IPS-20b (cell line): Measurements from ENCODE around the gene PRRX1.

Source experiments
- H3K27ac ChIP-seq: one replicate; pipeline ENCODE4 v1.5.1; 2013; ENCODE audit warnings: low read length
- H3K27me3 ChIP-seq: 2 replicates; pipeline ENCODE4 v1.6.1; 2013; ENCODE audit warnings: mild to moderate bottlenecking, low read length, inconsistent platforms; ENCODE audit not compliant: insufficient read depth
- H3K36me3 ChIP-seq: 2 replicates; pipeline ENCODE4 v1.6.1; 2013; ENCODE audit warnings: low read depth, mild to moderate bottlenecking, inconsistent platforms, low read length, moderate library complexity; ENCODE audit not compliant: insufficient read depth
- H3K4me1 ChIP-seq: 2 replicates; pipeline ENCODE4 v1.6.1; 2013; ENCODE audit warnings: mild to moderate bottlenecking, control low read depth, inconsistent platforms, low read length, moderate library complexity; ENCODE audit not compliant: insufficient read depth
- H3K4me3 ChIP-seq: 2 replicates; pipeline ENCODE4 v1.5.1; 2013; ENCODE audit warnings: mild to moderate bottlenecking, low read length, inconsistent platforms
- H3K9ac ChIP-seq: 2 replicates; pipeline ENCODE4 v1.6.1; 2013; ENCODE audit warnings: low read depth, mild to moderate bottlenecking, inconsistent platforms, low read length, moderate library complexity
- H3K9me3 ChIP-seq: 2 replicates; pipeline ENCODE4 v1.6.1; 2013; ENCODE audit warnings: mild to moderate bottlenecking, low read depth, low read length, inconsistent platforms; ENCODE audit not compliant: insufficient read depth

The PRRX1 gene

DNA sequence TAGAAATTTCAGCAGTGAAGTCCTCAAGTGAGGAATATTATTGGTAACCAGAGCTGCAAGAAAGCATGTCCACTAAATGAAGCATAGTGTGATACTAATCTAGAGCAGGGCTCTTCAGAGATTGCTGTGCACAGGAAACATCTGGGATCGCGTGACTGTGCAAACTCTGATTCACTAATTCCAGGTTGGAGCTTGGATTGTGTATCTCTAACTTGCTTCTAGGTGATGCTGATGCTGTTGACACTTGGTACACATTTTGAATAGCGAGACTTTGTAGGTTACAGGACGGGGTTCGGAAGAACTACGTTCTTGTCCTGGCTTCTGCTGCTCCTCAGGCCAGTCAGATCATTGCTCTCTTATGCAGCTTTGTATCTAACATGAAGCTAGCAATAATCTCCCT is 66.5 kb downstream of the PRRX1 start:
- H3K27ac ChIP-seq, result no peak overlapping the region
- no peaks in the 10 kb centered on the region; the same call in 1 of the 2 replicates for H3K27me3 ChIP-seq
- no peak overlapping the region for H3K4me3 ChIP-seq
- no peaks in the 10 kb centered on the region for H3K4me1 ChIP-seq
- H3K9me3 ChIP-seq, result no peaks in the 10 kb centered on the region
- H3K9ac ChIP-seq, result no peak overlapping the region
- H3K36me3 ChIP-seq, result no peaks in the 10 kb centered on the region

DNA sequence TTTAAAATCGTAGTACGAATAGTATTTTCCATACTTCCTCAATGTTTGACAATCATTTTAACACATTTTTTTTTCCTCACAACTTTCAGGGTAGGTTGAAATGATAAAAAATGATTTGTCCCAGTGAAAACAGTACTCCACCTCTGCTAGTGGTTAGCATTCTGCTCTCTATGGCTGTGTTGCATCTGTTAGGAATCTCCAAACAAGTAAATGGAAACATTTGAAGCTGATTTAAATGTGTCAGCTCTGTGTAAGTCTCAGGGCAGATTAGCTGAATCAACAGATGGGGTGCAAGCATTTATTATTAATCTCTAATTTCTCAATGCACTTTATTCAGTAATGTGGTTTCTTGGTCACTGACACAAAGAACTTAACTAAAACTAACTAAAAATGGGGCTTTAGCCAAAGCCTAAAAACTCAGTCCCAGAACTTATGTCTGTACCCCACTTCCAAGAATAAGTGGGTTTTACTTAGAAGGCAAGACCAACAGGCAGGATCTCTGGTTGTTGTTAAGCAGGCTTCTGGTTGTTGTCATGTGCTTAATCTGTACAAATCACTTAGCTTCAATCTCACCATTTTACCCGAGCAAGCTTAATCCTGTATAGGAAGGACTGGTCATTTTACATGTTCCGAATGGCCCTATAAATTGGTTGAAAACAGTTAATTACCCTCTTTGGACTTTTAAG is 67.8 kb downstream of the PRRX1 start:
- H3K4me1 ChIP-seq, result no peaks in the 10 kb centered on the region
- no peaks in the 10 kb centered on the region for H3K27me3 ChIP-seq
- no peaks in the 10 kb centered on the region for H3K36me3 ChIP-seq
- H3K4me3 ChIP-seq, result no peak overlapping the region
- H3K9me3 ChIP-seq, result no peaks in the 10 kb centered on the region
- no peak overlapping the region for H3K9ac ChIP-seq
- no peak overlapping the region for H3K27ac ChIP-seq

DNA sequence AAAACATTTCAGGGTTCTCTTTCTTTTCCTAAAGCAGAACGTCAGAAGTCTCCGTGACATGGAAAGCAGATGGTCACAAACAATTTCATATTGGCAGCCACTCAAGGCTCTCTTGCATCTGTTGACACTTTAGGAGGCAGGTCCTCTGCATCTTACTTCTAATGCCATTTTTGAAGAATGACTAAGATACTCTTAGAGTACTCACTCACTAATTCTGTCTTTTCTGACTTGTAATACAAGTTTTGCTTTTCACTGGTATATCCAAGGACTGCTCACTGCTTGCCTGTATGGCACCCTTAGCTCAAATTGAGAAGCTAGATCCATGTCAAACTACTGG is 68.3 kb downstream of the PRRX1 start:
- Histone ChIP-seq H3K27ac (no peak overlapping the region), H3K27me3 (no peaks in the 10 kb centered on the region), H3K4me1 (no peaks in the 10 kb centered on the region), H3K9ac (no peak overlapping the region), H3K9me3 (no peaks in the 10 kb centered on the region), H3K36me3 (no peaks in the 10 kb centered on the region), H3K4me3 (no peak overlapping the region)

DNA sequence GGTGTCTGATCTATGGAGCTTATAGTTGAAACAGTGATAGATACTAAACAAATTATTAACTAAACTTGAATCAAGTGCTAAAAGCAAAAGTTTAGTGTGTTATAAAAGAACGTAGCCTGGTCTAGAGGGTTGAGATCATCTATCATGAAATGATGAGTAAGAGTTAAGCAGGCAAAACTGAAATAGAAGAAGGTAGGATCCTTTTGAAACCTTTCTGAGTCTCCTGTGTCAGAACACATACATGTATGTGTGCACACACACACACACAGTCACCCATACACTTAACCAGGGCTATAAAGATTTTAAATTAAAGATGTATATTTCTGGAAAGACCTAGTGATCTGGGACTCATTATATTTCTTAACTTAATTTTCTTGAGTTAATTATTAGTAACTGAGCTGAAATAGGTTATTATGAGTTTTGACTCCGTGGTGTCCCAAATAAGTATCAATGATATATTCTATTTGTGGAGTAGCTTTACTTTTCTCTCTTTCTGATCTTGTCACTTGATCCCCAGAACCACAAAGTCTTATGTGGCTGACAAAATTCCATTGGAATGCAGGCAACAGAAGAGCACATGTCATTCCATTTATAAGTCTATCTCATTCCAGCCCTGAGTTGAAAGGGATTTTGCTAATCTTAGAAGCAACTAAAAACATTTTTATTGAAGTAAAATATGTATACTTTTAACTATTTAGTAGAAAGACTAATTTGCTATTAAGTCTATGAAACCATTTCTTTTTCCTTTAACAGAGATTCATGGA is 70.7 kb downstream of the PRRX1 start:
- Histone ChIP-seq H3K9me3 (no peaks in the 10 kb centered on the region), H3K9ac (no peak overlapping the region), H3K27me3 (no peaks in the 10 kb centered on the region), H3K27ac (no peak overlapping the region), H3K4me3 (no peak overlapping the region), H3K36me3 (no peaks in the 10 kb centered on the region), H3K4me1 (no peaks in the 10 kb centered on the region)

DNA sequence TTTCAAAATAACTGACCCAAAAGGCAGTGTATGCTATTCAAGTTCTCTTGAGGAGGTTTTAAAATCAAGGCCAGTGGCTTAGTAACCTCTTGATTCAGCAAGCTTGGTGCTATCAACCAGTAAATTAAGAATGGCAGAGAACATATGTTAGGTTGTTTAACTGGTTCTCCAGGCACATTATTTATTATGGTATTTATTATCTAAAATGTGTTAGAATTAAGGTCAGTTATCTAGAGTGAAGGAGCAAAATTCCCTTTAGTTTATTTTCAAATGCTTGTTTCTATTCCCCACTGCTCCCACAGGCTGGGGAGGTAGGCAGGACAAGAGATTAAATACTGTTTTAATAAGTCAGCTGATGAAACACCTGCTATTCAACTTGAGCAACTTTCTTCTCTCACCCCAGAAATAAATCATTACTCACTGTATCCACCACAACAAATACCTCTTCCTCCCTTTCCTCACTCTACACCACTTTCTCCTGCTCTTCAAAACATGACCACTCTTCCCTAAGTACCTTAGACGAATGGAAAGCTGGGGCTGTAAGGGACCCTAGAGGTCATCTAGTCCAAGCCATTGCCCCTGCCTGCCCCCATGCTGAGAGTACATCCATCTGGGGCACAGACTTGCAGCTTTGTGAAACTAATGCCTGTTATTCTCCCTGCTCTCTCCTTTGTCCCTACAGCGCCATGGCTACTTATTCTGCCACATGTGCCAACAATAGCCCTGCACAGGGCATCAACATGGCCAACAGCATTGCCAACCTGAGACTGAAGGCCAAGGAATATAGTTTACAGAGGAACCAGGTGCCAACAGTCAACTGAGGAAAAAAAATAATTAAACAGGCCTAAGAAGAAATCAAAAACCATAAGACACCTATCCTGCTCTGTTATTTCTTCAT is 71.7 kb downstream of the PRRX1 start:
- Histone ChIP-seq H3K36me3 (no peaks in the 10 kb centered on the region), H3K27ac (no peak overlapping the region), H3K4me3 (no peak overlapping the region)

DNA sequence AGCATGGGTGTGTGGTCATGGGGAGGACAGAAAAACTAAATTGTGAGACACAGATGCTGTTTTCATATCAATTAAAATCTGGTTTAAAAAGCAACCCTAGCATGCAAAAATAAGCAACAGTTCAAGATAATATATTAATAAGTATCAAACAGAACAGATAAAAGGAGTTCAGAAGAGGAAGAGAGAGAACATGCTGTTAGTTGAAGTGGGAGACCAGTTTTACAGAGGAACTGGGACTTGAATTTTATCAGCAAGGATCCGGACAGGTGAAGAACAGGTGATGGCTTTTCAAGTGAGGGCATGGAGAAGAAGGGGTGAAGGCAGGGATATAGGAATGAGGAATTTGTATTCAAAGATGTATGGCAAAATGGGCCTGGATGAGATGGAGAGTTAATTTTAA is 75.9 kb downstream of the PRRX1 start:
- H3K9me3 ChIP-seq, result peaks cover 12% of the 10 kb centered on the region; the same call in 1 of the 2 replicates
- no peaks in the 10 kb centered on the region for H3K36me3 ChIP-seq
- no peak overlapping the region for H3K4me3 ChIP-seq
- H3K9ac ChIP-seq, result no peak overlapping the region
- no peak overlapping the region for H3K27ac ChIP-seq
- no peaks in the 10 kb centered on the region for H3K27me3 ChIP-seq
- no peaks in the 10 kb centered on the region for H3K4me1 ChIP-seq

More for the DNA sequence above, 71.7 kb downstream of the PRRX1 start:
- no peaks in the 10 kb centered on the region for H3K27me3 ChIP-seq
- H3K4me1 ChIP-seq, result no peaks in the 10 kb centered on the region
- H3K9me3 ChIP-seq, result no peaks in the 10 kb centered on the region
- no peak overlapping the region for H3K9ac ChIP-seq

DNA sequence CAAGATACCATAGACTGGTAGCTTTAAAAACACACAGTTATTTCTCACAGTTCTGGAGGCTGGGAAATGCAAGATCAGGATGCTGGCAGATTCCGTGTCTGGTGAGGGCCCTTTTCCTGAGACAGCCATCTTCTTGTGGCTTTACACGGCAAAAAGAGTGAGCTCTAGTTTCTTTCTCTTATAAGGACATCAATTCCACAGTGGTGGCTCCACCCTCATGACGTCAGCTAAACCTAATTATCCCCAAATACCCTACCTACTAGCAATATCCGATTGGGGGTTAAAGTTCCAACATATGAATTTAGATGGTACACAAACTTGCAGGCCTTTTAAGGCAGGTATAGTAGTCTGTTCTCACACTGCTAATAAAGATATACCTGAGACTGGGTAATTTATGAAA is 77.7 kb downstream of the PRRX1 start:
- Histone ChIP-seq H3K36me3 (no peaks in the 10 kb centered on the region), H3K27me3 (no peaks in the 10 kb centered on the region), H3K9ac (no peak overlapping the region), H3K9me3 (peaks cover 12% of the 10 kb centered on the region; the same call in 1 of the 2 replicates), H3K27ac (no peak overlapping the region), H3K4me3 (no peak overlapping the region), H3K4me1 (no peaks in the 10 kb centered on the region)

DNA sequence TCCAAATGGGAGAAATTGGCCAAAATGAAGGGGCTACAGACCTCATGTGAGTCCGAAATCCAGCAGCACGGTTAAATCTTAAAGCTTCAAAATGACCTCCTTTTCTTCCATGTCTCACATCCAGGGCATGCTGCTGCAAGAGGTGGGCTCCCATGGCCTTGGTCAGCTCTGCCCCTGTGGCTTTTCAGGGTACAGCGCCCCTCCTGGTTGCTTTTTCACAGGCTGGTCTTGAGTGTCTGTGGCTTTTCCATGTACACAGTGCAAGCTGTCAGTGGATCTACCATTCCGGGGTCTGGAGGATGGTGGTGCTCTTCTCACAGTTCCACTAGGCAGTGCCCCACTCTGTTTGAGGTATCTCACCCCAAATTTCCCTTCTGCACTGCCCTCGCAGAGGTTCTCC is 78.7 kb downstream of the PRRX1 start:
- H3K4me3 ChIP-seq, result no peak overlapping the region
- H3K27ac ChIP-seq, result no peak overlapping the region
- no peaks in the 10 kb centered on the region for H3K36me3 ChIP-seq
- H3K9ac ChIP-seq, result no peak overlapping the region
- H3K9me3 ChIP-seq, result peaks cover 12% of the 10 kb centered on the region; the same call in 1 of the 2 replicates
- no peaks in the 10 kb centered on the region for H3K4me1 ChIP-seq
- no peaks in the 10 kb centered on the region for H3K27me3 ChIP-seq

DNA sequence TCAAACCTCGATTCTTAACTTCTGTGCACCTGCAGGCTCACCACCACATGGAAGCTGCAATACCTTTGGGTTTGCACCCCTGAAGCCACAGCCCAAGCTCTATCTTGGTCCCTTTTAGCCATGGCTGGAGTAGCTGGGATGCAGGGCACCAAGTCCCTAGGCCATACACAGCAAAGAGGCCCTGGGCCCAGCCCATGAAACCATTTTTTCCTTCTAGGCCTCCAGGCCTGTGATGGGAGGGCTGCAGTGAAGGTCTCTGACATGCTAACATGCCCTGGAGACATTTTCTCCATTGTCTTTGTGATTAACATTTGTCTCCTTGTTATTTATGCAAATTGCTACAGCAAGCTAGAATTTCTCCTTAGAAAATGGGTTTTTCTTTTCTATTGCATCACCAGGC is 79.2 kb downstream of the PRRX1 start:
- Histone ChIP-seq H3K4me1 (no peaks in the 10 kb centered on the region), H3K9ac (no peak overlapping the region), H3K27me3 (no peaks in the 10 kb centered on the region), H3K4me3 (no peak overlapping the region), H3K36me3 (no peaks in the 10 kb centered on the region), H3K27ac (no peak overlapping the region), H3K9me3 (peaks cover 12% of the 10 kb centered on the region; the same call in 1 of the 2 replicates)

DNA sequence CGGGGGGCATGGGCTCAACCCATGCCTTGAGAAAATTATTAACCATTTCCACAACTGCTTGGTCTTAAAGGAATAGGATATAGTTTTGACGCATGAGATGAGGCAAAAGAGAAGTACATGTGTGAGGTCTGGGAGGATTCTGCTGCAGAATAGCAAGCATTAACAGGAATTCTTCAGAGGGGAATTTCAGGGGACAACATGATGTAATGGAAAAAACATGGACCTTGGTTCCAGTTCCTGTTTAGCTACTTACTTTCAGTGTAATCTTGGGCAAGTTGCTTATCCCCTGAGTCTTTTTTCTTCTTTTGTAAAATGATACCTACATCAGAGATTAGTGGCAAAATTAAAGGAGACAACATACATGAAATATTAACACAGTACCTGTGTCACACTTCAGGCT is 85.6 kb downstream of the PRRX1 start:
- no peaks in the 10 kb centered on the region for H3K36me3 ChIP-seq
- no peaks in the 10 kb centered on the region for H3K4me1 ChIP-seq
- H3K4me3 ChIP-seq, result no peak overlapping the region
- H3K27ac ChIP-seq, result no peak overlapping the region
- H3K9me3 ChIP-seq, result no peaks in the 10 kb centered on the region
- H3K27me3 ChIP-seq, result no peaks in the 10 kb centered on the region
- H3K9ac ChIP-seq, result no peak overlapping the region

DNA sequence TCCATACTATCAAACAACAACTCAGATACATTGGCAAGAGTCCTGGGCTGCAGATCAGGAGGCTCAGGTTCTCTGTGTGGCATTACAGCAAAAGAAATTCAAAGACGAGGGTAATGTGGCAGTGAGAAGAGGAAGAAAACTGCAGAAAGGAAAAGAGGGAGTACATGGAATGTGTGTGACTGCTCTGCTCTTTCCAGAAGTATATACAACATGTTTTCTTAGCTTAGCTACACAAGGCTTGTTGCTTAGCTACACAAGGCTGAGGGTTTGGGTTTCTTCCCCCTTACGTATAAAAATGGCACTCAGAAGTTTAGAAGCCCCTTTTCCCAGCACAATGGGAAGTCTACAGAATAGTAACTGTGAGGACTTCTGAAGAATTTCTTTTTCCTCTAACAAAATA is 86.0 kb downstream of the PRRX1 start:
- Histone ChIP-seq H3K9me3 (no peaks in the 10 kb centered on the region), H3K4me1 (no peaks in the 10 kb centered on the region), H3K27ac (no peak overlapping the region), H3K27me3 (no peaks in the 10 kb centered on the region), H3K36me3 (no peaks in the 10 kb centered on the region), H3K9ac (no peak overlapping the region), H3K4me3 (no peak overlapping the region)
